SK-N-SH treated with all-trans-retinoic acid at 6 μM for 48 hours (cell line): Measurements from ENCODE around the gene DOCK2.

Experiments
- ATAC-seq: fragments of 200-7000 bp; cut with Tn5 transposase; 3 replicates; pipeline ENCODE4 v1.9.1; 2020; ENCODE audit warnings: mild to moderate bottlenecking, moderate library complexity
- ARNTL ChIP-seq: fragments of 450-650 bp; formaldehyde crosslinking; IDR thresholded peaks from 2 replicates; pipeline ENCODE4 v1.5.0; 2020; ENCODE audit warnings: low read depth, mild to moderate bottlenecking, moderate library complexity, borderline replicate concordance
- BACH2 ChIP-seq: fragments of 250-450 bp; sonication (Bioruptor Pico); IDR thresholded peaks from 2 replicates; pipeline ENCODE4 v1.9.0; 2021; ENCODE audit warnings: mild to moderate bottlenecking, borderline replicate concordance
- CREB5 ChIP-seq: fragments of 250-450 bp; sonication (Bioruptor Pico); IDR thresholded peaks from 2 replicates; pipeline ENCODE4 v1.5.1; 2020; ENCODE audit warnings: low read depth, mild to moderate bottlenecking, moderate library complexity
- CSDC2 ChIP-seq: fragments of 250-450 bp; sonication (Bioruptor Pico); IDR thresholded peaks from 2 replicates; pipeline ENCODE4 v1.5.0; 2020; ENCODE audit warnings: mild to moderate bottlenecking, moderate library complexity
- CSRNP3 ChIP-seq: fragments of 250-450 bp; sonication (Bioruptor Pico); IDR thresholded peaks from 2 replicates; pipeline ENCODE4 v1.5.1; 2021; ENCODE audit warnings: mild to moderate bottlenecking, moderate library complexity
- ESRRG ChIP-seq: fragments of 250-450 bp; sonication (Bioruptor Pico); IDR thresholded peaks from 2 replicates; pipeline ENCODE4 v1.6.1; 2021; ENCODE audit warnings: mild to moderate bottlenecking
- GLIS3 ChIP-seq: fragments of 250-450 bp; sonication (Bioruptor Pico); IDR thresholded peaks from 2 replicates; pipeline ENCODE4 v1.5.0; 2020; ENCODE audit warnings: mild to moderate bottlenecking, moderate library complexity
- ISL1 ChIP-seq: fragments of 250-450 bp; sonication (Bioruptor Pico); IDR thresholded peaks from 2 replicates; pipeline ENCODE4 v2.1.2; 2022; ENCODE audit warnings: mild to moderate bottlenecking, moderate library complexity
- OSR1 ChIP-seq: fragments of 250-450 bp; sonication (Bioruptor Pico); IDR thresholded peaks from 2 replicates; pipeline ENCODE4 v1.8.0; 2022; ENCODE audit warnings: moderate library complexity, mild to moderate bottlenecking, inconsistent platforms
- PATZ1 ChIP-seq: fragments of 250-450 bp; sonication (Bioruptor Pico); IDR thresholded peaks from 2 replicates; pipeline ENCODE4 v1.8.0; 2020; ENCODE audit warnings: mild to moderate bottlenecking, moderate library complexity, borderline replicate concordance
- PPARA ChIP-seq: fragments of 250-450 bp; sonication (Bioruptor Pico); IDR thresholded peaks from 2 replicates; pipeline ENCODE4 v1.5.0; 2020; ENCODE audit warnings: mild to moderate bottlenecking, borderline replicate concordance
- RARB ChIP-seq: fragments of 250-450 bp; sonication (Bioruptor Pico); IDR thresholded peaks from 2 replicates; pipeline ENCODE4 v1.8.0; 2021; ENCODE audit warnings: mild to moderate bottlenecking, moderate library complexity
- SNAI2 ChIP-seq: fragments of 250-450 bp; sonication (Bioruptor Pico); IDR thresholded peaks from 2 replicates; pipeline ENCODE4 v1.5.0; 2020; ENCODE audit warnings: mild to moderate bottlenecking, moderate library complexity
- TCF4 ChIP-seq: fragments of 250-450 bp; sonication (Bioruptor Pico); IDR thresholded peaks from 2 replicates; pipeline ENCODE4 v1.8.0; 2021; ENCODE audit warnings: mild to moderate bottlenecking, moderate library complexity, borderline replicate concordance
- TOX ChIP-seq: fragments of 250-450 bp; sonication (Bioruptor Pico); IDR thresholded peaks from 2 replicates; pipeline ENCODE4 v1.8.0; 2021; ENCODE audit warnings: mild to moderate bottlenecking, moderate library complexity, borderline replicate concordance
- TSHZ2 ChIP-seq: fragments of 250-450 bp; sonication (Bioruptor Pico); IDR thresholded peaks from 2 replicates; pipeline ENCODE4 v1.5.0; 2020; ENCODE audit warnings: mild to moderate bottlenecking, moderate library complexity
- ZC3H10 ChIP-seq: fragments of 250-450 bp; sonication (Bioruptor Pico); IDR thresholded peaks from 2 replicates; pipeline ENCODE4 v1.5.1; 2021; ENCODE audit warnings: mild to moderate bottlenecking, moderate library complexity
- ZFP3 ChIP-seq: fragments of 250-450 bp; sonication (Bioruptor Pico); IDR thresholded peaks from 2 replicates; pipeline ENCODE4 v1.5.0; 2020; ENCODE audit warnings: mild to moderate bottlenecking, moderate library complexity
- ZFP30 ChIP-seq: fragments of 450-650 bp; formaldehyde crosslinking; IDR thresholded peaks from 2 replicates; pipeline ENCODE4 v1.5.0; 2022; ENCODE audit warnings: mild to moderate bottlenecking, moderate library complexity
- ZNF565 ChIP-seq: fragments of 450-650 bp; formaldehyde crosslinking; conservative IDR thresholded peaks from 2 replicates; pipeline ENCODE4 v1.5.0; 2020; ENCODE audit warnings: low read depth, mild to moderate bottlenecking, moderate library complexity
- ZNF70 ChIP-seq: fragments of 450-650 bp; formaldehyde crosslinking; IDR thresholded peaks from 2 replicates; pipeline ENCODE4 v1.5.0; 2020; ENCODE audit warnings: mild to moderate bottlenecking, moderate library complexity
- ZNF8 ChIP-seq: fragments of 450-650 bp; formaldehyde crosslinking; IDR thresholded peaks from 2 replicates; pipeline ENCODE4 v1.5.0; 2020; ENCODE audit warnings: mild to moderate bottlenecking, moderate library complexity

DOCK2 gene

DNA sequence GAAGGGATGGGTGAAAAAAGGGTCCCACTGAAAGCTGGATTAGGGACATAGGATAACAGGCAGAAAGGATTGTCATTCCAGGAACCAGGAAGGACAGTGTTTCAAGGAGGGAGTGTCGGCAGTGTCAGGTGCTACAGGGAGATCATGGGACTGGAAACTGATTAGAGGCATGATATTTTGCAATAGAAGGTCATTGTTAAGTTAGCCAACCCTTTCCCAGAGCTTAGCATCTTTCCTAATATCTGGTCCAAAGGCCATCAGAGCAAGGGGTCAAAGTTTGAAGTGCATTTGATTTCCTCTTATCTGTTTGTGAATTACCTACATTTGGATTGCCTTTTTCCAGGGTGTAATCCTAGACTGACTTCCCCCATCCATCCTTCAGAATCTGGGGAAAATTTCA, 91.3 kb downstream of the DOCK2 start (continued):
- TF ChIP-seq PATZ1 (CRISPR knock-in tag) (no peak), ZC3H10 (CRISPR knock-in tag) (no peak), ZFP3 (CRISPR knock-in tag) (no peak), CSDC2 (no peak), ZFP30 (CRISPR knock-in tag) (no peak)

DNA sequence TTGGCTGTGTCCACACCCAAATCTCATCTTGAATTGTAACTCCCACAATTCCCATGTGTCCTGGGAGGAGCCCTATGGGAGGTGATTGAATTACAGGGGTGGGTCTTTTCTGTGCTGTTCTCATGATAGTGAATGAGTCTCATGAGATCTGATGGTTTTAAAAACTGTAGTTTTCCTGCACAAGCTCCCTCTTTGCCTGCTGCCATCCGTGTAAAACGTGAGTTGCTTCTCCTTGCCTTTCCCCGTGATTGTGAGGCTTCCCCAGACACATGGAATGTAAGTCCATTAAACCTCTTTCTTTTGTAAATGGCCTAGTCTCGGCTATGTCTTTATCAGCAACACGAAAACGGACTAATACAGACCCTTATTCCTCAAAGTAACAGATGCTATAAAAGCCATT, 94.1 kb downstream of the DOCK2 start:
- ATAC-seq, result no peak
- TF ChIP-seq ZFP30 (CRISPR knock-in tag) (no peak), TSHZ2 (no peak), GLIS3 (no peak), ZC3H10 (CRISPR knock-in tag) (no peak), ISL1 (CRISPR knock-in tag) (no peak), SNAI2 (CRISPR knock-in tag) (no peak), ZNF565 (CRISPR knock-in tag) (no peak), ZFP3 (CRISPR knock-in tag) (no peak), ZNF8 (CRISPR knock-in tag) (no peak), ZNF70 (CRISPR knock-in tag) (no peak), ESRRG (CRISPR knock-in tag) (no peak), OSR1 (CRISPR knock-in tag) (no peak), CREB5 (CRISPR knock-in tag) (no peak), PPARA (CRISPR knock-in tag) (no peak), PATZ1 (CRISPR knock-in tag) (no peak), CSDC2 (no peak), BACH2 (CRISPR knock-in tag) (no peak), CSRNP3 (CRISPR knock-in tag) (no peak), TOX (no peak)

DNA sequence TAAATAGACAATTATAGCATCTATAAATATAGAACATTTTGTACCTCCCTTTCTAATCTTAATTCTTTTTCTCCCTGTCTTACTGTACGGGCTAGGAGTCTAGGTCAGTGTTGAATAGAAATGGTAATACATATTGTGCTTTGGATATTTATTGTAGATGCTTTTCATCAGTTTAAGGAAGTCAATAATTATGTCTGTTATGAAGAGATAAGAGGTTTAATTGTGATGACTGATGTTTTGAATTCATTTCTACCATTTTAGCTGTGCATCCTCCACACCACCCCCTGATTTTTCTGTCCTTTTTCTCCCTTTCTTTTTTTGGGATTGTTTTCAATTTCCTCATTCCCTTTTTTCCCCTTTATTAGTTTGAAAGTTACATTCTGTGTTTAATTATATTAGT, 95.8 kb downstream of the DOCK2 start:
- TF ChIP-seq TSHZ2 (no peak), ISL1 (CRISPR knock-in tag) (no peak), OSR1 (CRISPR knock-in tag) (no peak), GLIS3 (no peak), ZNF8 (CRISPR knock-in tag) (no peak), TCF4 (CRISPR knock-in tag) (no peak), CSDC2 (no peak), ARNTL (CRISPR knock-in tag) (no peak), RARB (CRISPR knock-in tag) (no peak), ZNF70 (CRISPR knock-in tag) (no peak), BACH2 (CRISPR knock-in tag) (no peak)
- no peak for ATAC-seq
